SJSA1 (cell line): ENCODE data around the gene OXSR1. TPM values are rescaled to one million over a fixed set of nuclear protein-coding genes. Genes with fewer than 3 reads are reported as not detected.

Experiments used
- DNase-seq, 2 experiments: peaks; one replicate each; pipeline ENCODE4 v3.0.0-alpha.2; 2015 to 2020; ENCODE audit warnings: low spot score in 2 of 2, low read depth in 1 of 2
- H3K27ac ChIP-seq: fragments of 250-450 bp; sonication (Bioruptor Pico); 2 replicates; pipeline ENCODE4 v1.5.1; 2020; ENCODE audit warnings: mild to moderate bottlenecking, moderate library complexity
- H3K27me3 ChIP-seq: fragments of 250-450 bp; sonication (Bioruptor Pico); replicated peaks from 2 replicates; pipeline ENCODE4 v1.5.1; 2020; ENCODE audit warnings: mild to moderate bottlenecking, moderate library complexity
- H3K36me3 ChIP-seq: fragments of 250-450 bp; sonication (Bioruptor Pico); 2 replicates; pipeline ENCODE4 v1.5.1; 2020; ENCODE audit warnings: mild to moderate bottlenecking
- H3K4me1 ChIP-seq: fragments of 250-450 bp; sonication (Bioruptor Pico); replicated peaks from 2 replicates; pipeline ENCODE4 v1.6.1; 2021; ENCODE audit warnings: mild to moderate bottlenecking
- H3K4me3 ChIP-seq: fragments of 250-450 bp; sonication (Bioruptor Pico); 2 replicates; pipeline ENCODE4 v1.5.1; 2020; ENCODE audit warnings: mild to moderate bottlenecking
- H3K9me3 ChIP-seq: fragments of 250-450 bp; sonication (Bioruptor Pico); replicated peaks from 2 replicates; pipeline ENCODE4 v1.5.1; 2020; ENCODE audit warnings: mild to moderate bottlenecking
- total RNA-seq: library from RNA; depleted of rRNA; stranded (reverse); fragments of >200 nt; shearing (Covaris generic); gene quantifications from 2 replicates; pipeline ENCODE4 v1.2.3, GENCODE V29; 2014

The OXSR1 gene
- total RNA-seq, 1 experiment from 2014 or later: 37.3 TPM

DNA sequence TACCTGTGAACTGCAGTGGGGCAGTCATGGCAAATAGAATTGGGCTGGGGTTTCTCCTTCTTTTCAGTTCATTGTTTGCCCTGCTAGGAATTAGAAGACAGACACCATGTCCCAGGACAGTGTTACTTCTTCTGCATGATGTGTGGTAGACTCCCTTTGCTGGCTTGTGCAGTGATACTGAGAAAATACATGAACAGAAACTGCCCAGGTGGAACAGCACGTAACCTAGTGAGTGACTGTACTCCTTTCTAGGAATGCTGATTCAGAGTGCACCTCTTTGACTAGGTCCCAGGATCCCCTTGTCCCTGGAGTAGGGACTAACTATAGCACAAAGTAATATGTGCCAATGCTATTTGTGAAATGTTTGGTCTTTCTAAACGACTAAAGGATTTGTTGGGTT is 89.5 kb downstream of the OXSR1 start:
- Histone ChIP-seq H3K36me3 (peaks cover 56% of the 10 kb centered on the region), H3K4me1 (no peaks in the 10 kb centered on the region), H3K4me3 (no peak overlapping the region), H3K27me3 (no peaks in the 10 kb centered on the region), H3K9me3 (no peaks in the 10 kb centered on the region), H3K27ac (no peak overlapping the region)
- DNase-seq: no peak

DNA sequence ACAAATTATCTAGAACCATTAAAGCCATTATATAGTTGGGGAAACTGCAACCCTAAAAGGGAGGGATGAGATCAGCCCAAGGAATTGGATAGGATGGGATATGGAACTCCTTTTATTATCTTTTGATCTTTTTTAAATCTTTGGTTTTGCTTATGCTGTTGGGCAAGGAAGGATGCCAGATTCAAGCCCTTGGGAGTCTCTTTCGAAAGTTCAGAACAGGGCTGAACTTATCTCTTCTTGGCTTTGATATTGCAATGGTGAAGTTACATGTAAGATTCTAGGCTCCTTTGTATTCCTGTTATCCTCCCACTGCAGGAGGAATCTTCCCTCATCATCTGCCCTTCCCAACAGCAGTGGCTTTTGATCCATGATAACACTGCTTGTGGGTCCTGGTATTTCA is 90.3 kb downstream of the OXSR1 start:
- Histone ChIP-seq H3K27me3 (no peaks in the 10 kb centered on the region), H3K4me1 (no peaks in the 10 kb centered on the region), H3K27ac (no peak overlapping the region), H3K9me3 (no peaks in the 10 kb centered on the region), H3K36me3 (peaks cover 48% of the 10 kb centered on the region), H3K4me3 (no peak overlapping the region)
- DNase-seq: no peak

DNA sequence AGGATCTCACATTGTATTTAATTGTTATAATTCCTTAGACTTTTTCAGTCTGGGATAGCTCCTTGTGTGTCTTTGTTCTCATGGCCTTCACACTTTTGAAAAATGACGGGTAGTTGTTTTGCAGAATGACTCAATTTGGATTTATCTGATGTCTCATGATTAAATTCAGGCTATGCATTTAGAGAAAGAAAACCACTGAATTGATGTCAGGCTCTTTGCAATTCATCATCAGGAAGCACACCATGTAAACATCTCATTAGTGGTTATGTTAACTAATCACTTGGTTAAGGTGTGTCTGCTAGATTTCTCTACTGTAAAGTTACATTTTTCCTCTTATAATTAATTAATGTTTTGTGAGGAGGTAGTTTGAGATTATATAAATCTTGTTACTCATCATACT is 92.2 kb downstream of the OXSR1 start:
- Histone ChIP-seq H3K27me3 (no peaks in the 10 kb centered on the region), H3K4me3 (no peak overlapping the region), H3K27ac (no peak overlapping the region), H3K36me3 (peaks cover 29% of the 10 kb centered on the region), H3K4me1 (no peaks in the 10 kb centered on the region), H3K9me3 (no peaks in the 10 kb centered on the region)
- DNase-seq: no peak

DNA sequence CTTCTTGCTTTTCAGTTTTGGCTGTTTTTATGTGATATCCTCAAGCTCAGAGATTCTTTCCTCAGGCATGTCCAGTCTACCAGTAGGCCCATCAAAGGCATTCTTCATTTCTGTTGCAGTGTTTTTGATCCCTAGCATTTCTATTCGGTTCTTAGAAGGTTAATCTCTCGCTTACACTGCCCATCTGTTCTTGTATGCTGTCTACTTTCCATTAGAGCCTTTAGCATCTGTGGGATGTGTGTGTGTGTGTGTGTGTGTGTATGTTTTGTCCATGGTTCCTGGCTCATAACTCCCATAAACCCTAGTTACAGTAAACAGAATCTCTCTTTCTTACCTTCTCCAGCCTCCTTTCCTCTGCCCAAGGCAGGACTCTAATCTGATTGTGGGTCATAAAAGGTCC is 95.1 kb downstream of the OXSR1 start:
- DNase-seq: no peak
- Histone ChIP-seq H3K27ac (no peak overlapping the region), H3K4me1 (no peaks in the 10 kb centered on the region), H3K27me3 (no peaks in the 10 kb centered on the region), H3K36me3 (0 out of 2 replicates have a peak, but pooled peaks cover 3% of the 10 kb centered on the region), H3K9me3 (no peaks in the 10 kb centered on the region), H3K4me3 (no peak overlapping the region)

DNA sequence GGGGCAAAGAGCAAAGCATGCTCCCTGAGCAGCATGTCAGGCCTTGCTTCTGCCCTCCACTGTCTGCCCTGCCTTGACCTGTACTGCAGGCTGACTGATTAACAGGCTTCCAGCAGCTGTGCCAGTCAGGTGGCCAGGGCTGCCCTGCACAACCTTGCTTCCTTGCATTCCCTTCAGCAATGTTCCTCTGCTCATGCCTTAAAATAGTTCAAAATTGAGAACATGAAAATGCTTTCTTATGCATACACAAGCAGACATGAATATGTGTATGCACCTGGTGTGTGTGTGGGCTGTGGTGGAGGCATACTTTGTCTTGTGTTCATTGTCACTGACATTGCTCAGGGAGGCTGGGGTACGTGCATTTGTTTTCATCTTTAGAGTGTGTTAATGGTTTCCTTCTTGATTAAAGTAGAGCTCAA is 99.0 kb downstream of the OXSR1 start:
- DNase-seq: no peak
- Histone ChIP-seq H3K36me3 (no peaks in the 10 kb centered on the region), H3K4me1 (no peaks in the 10 kb centered on the region), H3K27ac (no peak overlapping the region), H3K27me3 (no peaks in the 10 kb centered on the region), H3K4me3 (no peak overlapping the region), H3K9me3 (no peaks in the 10 kb centered on the region)

DNA sequence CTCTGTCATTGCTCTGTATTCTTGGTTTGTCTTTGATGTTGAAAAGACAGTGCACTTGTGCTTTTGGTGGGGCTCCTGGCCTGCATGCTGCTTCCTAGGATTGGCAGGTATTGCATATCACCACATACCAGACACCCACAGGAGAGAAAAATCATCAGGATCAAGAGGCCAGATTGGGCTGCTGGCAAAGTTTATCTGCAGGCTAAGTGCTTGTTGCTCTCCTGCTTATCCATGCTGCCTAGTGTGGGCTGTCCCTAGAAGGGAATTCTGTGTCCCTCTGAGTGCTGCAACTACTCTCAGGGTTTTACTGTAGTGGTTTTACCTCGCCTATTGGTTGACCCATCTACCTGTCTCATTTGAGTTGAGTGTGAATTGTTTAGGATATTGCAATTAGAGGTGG is 99.4 kb downstream of the OXSR1 start:
- Histone ChIP-seq H3K9me3 (no peaks in the 10 kb centered on the region), H3K4me3 (no peak overlapping the region), H3K27me3 (no peaks in the 10 kb centered on the region), H3K4me1 (no peaks in the 10 kb centered on the region), H3K27ac (no peak overlapping the region), H3K36me3 (no peaks in the 10 kb centered on the region)
- DNase-seq: no peak

DNA sequence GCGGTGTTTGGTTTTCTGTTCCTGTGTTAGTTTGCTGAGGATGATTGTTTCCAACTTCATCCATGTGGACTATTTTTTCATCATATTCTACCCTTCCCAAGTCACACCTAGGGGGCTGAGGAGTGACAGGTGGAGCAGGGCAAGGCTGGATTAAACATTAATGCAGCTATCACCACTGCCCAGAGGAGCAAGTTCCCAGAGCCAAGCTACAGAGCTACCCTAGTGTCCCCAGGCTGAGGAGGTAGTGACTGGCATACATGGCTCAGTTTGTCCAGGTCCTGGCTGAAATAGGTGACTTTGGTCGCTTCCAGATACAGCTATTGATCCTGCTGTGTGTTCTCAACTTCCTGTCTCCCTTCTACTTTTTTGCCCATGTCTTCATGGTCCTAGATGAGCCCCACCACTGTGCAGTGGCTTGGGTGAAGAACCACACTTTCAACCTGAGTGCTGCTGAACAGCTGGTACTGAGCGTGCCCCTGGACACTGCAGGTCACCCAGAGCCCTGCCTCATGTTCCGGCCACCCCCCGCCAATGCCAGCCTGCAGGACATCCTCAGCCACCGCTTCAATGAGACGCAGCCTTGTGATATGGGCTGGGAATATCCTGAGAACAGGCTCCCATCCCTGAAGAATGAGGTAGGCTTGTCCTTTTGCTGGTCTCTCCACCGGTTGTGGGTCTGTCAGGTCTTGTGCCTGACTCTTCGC is 100.4 kb downstream of the OXSR1 start, which contains the start of gene SLC22A13:
Gene SLC22A13, plus strand, starts transcription at position 209 of the 704 bp plus-strand sequence. Its CDS starts 49 bp downstream, at position 258.
- H3K9me3 ChIP-seq: no peaks in the 10 kb centered on the region
- no peak for DNase-seq

DNA sequence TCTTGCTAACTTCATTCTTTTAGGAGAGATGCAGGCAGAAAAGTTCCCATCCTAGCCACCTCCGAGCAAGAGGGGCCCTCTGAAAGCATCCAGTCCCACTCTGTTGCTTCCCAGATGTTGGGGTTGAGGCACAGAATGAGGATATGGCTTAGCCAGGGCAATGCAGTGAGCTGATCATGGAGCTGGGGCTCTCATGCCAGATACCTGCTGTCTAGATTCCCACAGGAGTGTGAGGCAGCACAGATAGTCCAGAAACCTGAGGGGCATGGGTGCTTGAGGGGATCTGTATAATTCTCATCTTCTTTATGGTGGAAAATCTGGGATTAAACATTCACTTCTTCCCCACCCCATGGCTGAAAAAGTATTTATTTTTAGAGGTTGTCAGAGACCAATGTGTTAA is 101.5 kb downstream of the OXSR1 start:
- Histone ChIP-seq H3K27ac (no peak overlapping the region), H3K9me3 (no peaks in the 10 kb centered on the region), H3K27me3 (no peaks in the 10 kb centered on the region), H3K4me3 (no peak overlapping the region), H3K4me1 (no peaks in the 10 kb centered on the region), H3K36me3 (no peaks in the 10 kb centered on the region)
- no peak for DNase-seq

More for the DNA sequence above, 100.4 kb downstream of the OXSR1 start, which contains the start of gene SLC22A13:
- Histone ChIP-seq H3K4me3 (no peak within 1 kb of the TSS), H3K27ac (no peak within 1 kb of the TSS), H3K4me1 (no peaks in the 10 kb centered on the region), H3K36me3 (no peaks in the 10 kb centered on the region), H3K27me3 (no peaks in the 10 kb centered on the region)

DNA sequence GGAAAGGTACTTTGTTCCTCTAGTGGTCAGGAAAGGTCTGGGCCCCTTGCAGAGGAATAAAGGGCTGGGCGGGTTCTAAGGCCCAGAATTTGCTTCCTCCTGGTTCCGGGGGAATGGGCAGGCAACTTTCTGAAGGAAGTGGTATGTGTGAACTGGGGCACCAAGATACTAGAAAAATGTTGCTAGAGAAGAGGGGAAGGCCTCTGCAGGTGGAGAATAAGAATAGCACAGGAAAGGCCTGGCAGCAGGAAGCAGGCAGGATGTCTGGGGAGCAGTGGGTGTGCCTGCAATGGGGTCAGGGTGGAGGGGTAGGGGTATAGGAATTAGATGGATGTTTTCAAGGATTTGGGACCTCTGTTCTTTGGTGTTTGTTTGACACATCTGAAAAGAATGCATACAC is 102.3 kb downstream of the OXSR1 start:
- no peaks in the 10 kb centered on the region for H3K9me3 ChIP-seq

DNA sequence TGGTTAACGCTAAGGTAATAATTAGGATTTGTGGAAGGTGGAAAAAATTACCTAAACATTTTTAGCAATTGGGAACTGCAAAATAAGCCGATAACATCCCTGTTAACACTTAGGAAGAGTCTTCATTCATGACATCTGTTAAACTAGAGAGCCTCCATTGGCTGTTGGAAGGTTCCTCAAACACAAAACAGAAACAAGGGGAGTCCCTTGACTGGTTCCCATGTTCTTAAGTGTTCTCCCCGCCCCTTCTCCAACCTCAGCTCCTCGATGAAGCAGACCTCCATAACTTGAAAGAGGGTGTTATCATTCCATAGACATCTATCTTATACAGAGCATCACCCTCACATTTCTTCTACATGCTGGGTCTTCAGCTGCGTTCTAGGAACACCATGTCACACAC is 102.8 kb downstream of the OXSR1 start:
- no peak overlapping the region for H3K4me3 ChIP-seq
- no peaks in the 10 kb centered on the region for H3K27me3 ChIP-seq
- H3K9me3 ChIP-seq: no peaks in the 10 kb centered on the region
- DNase-seq: no peak
- H3K4me1 ChIP-seq: no peaks in the 10 kb centered on the region
- H3K36me3 ChIP-seq: no peaks in the 10 kb centered on the region
- H3K27ac ChIP-seq: no peak overlapping the region

More for the DNA sequence above, 102.3 kb downstream of the OXSR1 start:
- Histone ChIP-seq H3K27ac (no peak overlapping the region), H3K36me3 (no peaks in the 10 kb centered on the region), H3K4me3 (no peak overlapping the region), H3K27me3 (no peaks in the 10 kb centered on the region), H3K4me1 (no peaks in the 10 kb centered on the region)
- DNase-seq: no peak

DNA sequence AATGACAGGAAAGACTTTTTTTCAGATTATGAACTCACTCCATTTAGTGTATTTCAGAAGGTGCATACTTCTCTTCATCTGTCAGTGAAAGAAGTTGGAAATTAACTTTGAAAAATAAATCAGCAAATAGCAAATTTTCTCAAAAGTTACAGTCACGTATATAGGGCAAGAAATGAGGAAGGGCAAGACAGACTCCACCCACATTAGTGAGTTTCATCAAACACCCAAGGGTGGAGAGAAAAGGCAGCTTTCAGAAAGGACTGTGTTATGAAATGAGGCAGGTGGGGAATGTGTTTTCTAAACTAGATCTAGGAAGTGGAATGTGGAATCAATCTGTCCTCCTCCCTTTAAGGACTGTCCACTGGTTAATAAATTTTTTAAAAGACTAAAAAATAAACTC is 103.2 kb downstream of the OXSR1 start:
- no peak overlapping the region for H3K27ac ChIP-seq
- no peaks in the 10 kb centered on the region for H3K9me3 ChIP-seq
- H3K4me3 ChIP-seq: no peak overlapping the region
- no peak for DNase-seq
- H3K27me3 ChIP-seq: no peaks in the 10 kb centered on the region
- H3K4me1 ChIP-seq: no peaks in the 10 kb centered on the region
- no peaks in the 10 kb centered on the region for H3K36me3 ChIP-seq

DNA sequence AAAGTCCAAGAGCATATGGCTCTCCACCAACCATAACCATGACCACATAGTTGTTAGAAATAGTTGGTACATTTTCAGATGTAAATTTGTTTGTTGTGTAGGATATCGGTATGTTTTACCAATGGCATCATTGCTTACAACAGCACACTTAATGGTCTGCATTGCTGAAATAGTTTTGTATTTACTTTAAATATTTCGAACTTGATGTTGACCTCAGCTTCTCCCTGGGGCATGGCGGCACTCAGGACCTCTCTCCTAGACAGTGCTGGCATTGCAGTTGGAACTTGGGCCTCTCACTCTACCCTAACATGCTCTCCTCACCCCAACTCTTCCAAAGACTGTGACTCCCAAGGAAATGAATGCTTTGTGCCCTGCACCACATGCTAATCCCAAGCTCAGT is 105.3 kb downstream of the OXSR1 start:
- no peak for DNase-seq
- Histone ChIP-seq H3K4me1 (no peaks in the 10 kb centered on the region), H3K9me3 (no peaks in the 10 kb centered on the region), H3K27ac (no peak overlapping the region), H3K27me3 (no peaks in the 10 kb centered on the region), H3K36me3 (no peaks in the 10 kb centered on the region), H3K4me3 (no peak overlapping the region)

DNA sequence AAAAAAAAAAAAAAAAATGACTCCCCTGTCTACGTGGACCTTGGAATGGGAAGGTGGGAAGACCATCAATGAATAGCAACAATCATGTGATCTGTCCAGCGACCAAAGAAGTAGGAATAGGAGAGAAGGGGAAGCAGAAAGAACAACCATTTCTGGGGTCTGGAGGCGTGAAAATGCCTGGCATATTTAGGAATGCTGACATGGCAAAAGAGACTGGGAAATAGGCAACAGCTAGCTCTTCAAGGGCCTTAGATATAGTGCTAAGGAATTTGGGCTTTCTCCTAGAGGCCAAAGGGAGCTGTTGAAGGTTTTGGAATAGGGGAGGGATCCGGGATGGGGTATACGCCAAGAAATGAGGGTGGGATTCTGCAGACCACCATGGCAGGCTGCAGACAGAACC is 106.2 kb downstream of the OXSR1 start:
- H3K36me3 ChIP-seq: no peaks in the 10 kb centered on the region
- DNase-seq: no peak
- no peak overlapping the region for H3K4me3 ChIP-seq
- no peaks in the 10 kb centered on the region for H3K9me3 ChIP-seq
- no peaks in the 10 kb centered on the region for H3K4me1 ChIP-seq
- H3K27me3 ChIP-seq: no peaks in the 10 kb centered on the region
- no peak overlapping the region for H3K27ac ChIP-seq

DNA sequence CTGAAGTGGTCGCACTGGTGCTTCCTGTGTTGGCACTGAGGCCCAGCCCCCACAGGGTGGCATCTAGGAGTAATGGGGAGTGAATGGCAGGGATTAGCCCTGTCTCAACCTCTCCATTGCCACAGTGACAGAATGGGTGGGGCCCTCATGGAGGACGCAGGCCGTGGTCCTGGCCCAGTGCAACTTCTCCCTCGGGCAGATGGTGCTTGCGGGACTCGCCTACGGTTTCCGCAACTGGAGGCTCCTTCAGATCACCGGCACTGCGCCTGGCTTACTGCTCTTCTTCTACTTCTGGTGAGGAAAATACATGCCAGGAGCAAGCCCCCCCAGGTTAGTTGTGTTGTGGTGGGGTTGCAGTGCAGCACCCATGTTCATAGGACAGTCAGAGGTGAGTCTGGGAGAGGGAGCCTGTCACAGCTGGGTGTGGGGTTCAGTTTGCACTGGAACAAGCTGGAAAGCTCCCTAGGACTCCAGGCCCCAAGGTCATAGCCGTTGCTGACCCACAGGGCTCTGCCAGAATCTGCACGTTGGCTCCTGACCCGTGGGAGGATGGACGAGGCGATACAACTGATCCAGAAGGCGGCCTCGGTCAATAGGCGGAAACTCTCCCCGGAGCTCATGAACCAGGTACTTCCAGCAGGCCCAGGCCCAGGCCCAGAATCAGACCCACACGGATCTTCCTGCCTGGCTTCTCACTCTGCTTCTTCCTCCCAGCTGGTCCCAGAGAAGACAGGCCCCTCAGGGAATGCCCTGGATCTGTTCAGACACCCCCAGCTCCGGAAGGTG is 109.7 kb downstream of the OXSR1 start:
- H3K27ac ChIP-seq: no peak overlapping the region
- H3K4me3 ChIP-seq: no peak overlapping the region
- no peak for DNase-seq
- H3K4me1 ChIP-seq: no peaks in the 10 kb centered on the region
- no peaks in the 10 kb centered on the region for H3K27me3 ChIP-seq
- no peaks in the 10 kb centered on the region for H3K36me3 ChIP-seq
- no peaks in the 10 kb centered on the region for H3K9me3 ChIP-seq
